NCI-H146 treated with DMSO at 0.1 percent for 48 hours (cell line): ENCODE measurements around the gene POC1B.

Experiments
- DNase-seq: peaks from one replicate; lab custom pipeline; 2025; ENCODE audit not compliant: unreplicated experiment; lab: John Stamatoyannopoulos, UW

Gene POC1B

DNA sequence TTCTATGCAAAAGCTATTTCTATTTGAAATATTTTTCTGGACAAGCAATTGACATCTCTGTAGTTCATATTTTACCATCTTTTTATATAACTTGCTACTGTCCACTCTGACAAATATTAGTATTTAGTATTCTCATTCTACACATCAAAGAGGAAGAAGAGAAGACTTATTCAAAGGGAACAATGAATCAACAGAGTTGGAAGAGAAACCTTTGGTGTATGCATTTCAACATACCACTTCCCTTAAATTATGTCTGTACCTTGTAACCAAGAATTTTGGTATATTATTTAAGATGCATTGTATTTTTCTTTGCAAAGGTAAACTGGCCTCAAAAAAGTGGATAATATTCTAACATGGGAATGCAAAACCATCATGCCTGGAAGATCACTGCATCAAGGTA, 101.5 kb downstream of the POC1B start:
- DNase-seq = no peak

- no peak for DNase-seq
These were observed 104.6 kb downstream of the POC1B start for GRCh38 chr12:89421092-89421835.

DNA sequence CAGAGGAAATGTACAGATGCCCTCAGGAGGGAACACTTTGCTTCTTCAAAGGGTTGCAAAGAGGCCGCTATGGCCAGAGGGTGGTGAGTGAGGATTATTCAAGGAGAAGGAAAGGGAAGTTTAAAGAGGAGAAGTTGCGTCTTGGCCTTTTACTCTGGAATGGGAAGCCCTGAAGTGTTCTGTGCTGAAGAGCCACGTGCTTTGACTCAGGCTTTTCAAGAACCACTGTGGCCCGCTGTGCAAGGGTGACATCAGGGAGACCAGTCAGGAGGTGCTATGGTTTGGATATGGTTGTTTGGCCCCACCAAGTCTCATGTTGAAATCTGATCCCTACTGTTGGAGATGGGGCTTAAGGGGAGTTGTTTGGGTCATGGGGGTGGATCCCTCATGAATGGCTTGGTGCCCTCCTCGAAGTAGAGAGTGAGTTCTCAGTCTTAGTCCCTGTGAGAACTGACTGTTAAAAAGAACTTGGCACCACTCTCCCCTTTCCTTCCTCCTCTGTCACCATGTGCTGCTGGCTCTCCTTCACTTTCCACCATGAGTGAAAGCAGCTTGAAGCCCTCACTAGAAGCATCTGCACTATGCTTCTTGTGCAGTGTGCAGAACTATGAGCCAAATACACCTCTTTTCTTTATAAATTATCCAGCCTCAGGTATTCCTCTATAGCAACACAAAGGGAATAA, 107.5 kb downstream of the POC1B start:
- no peak for DNase-seq

DNA sequence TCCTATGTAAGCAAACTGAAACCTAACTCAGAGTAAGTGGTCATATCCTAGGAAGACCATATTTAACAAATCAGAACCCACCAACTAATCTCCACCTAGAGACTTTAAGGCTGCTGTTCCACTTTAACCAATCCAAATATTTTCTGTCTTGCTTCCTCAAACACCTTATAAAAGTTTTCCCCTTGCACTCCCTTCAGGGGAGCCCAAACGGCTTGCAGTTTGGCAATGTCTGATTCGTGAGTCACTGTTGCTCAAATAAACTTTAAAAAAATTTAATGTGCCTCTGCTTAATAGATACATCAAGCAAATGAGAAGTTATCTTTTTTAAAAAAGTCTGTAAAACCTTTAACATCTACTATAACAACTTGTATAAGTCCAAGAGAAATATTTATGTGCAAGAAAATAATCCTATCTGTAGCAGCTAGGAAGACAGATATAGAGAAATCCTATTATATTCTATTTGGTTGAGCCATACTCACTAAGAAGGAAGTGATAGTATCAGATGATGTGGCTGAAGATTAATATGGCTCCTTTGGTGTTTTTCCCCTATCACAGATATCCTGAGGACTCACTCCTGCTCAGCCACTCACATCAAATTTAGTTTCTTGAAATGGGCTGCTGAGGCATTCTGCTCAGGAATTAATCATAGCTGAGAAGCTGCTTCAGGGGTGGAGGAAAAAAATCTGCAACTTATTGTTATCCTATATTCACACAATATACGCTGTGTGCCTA, 108.4 kb downstream of the POC1B start:
- no peak for DNase-seq

GRCh38 chr12:89416049-89416792, 109.6 kb downstream of the POC1B start:
- DNase-seq = no peak

DNA sequence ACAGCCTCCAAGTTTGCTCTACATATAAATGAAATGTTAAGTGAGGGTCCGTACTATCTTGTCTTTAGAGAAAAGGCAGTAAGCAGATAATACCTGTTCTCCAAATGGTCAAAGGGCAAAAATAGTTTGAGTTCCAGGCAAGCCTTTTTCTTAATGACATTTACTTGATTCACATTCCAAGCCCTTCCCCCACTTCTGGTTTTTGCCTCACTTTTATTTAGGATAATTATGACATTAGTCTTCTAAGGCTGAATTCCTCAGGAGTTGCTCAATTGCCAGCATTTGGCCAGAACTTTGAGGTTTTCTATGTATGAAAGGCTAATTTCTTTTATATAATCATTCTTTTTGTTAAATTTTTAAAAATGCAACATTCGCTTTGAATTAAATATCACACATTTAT, 111.0 kb downstream of the POC1B start:
- no peak for DNase-seq

GRCh38 chr12:89414322-89414721, 111.5 kb downstream of the POC1B start:
- DNase-seq = no peak

DNA sequence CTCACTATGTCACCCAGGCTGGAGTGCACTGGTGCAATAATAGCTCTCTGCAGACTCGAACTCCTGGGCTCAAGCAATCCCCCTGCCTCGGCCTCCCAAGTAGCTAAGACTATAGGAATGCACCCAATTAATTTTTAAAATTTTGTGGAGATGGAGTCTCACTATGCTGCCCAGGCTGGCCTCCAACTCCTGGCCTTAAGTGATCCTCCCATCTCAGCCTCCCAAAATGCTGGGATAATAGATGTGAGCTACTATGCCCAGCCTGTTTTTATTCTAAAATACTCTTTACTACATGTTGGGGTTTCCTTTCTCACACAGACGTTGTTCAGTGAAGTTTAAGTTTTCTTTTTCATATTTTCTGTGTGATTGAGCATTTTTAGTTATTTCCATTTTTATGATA, 112.6 kb downstream of the POC1B start:
- DNase-seq = no peak

DNA sequence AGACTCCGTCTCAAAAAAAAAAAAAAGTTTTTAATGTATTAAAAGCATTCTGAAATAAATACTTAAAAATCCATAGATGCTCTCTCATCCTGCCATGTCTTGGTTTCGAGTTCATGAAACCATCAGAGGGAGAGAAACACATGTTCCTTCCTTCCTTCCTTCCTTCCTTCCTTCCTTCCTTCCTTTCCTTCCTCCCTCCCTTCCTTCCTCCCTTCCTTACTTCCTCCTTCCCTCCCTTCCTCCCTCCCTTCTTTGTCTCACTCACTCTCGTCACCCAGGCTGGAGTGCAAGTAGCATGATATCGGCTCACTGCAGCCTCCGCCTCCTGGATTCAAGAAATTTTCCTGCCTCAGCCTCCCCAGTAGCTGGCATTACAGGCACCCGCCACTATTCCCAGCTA, 113.2 kb downstream of the POC1B start:
- no peak for DNase-seq

GRCh38 chr12:89411846-89412245, 114.0 kb downstream of the POC1B start:
- DNase-seq = no peak

DNA sequence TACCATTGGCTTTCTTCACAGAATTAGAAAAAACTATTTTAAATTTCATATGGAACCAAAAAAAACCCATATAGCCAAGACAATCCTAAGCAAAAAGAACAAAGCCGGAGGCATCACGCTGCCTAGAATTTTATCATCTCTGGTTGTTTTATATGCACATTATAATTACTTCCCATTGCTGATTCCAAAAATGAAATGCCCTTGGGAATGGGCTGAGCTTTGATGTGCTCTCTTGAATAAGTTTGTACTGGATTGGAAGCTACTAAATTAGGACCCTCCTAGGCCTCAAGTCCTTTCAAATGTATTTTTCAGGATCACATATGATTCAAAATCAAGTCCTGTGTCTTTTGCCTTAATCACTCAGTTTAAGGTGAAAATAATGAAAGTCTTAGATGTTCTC, 114.6 kb downstream of the POC1B start:
- DNase-seq = no peak

DNA sequence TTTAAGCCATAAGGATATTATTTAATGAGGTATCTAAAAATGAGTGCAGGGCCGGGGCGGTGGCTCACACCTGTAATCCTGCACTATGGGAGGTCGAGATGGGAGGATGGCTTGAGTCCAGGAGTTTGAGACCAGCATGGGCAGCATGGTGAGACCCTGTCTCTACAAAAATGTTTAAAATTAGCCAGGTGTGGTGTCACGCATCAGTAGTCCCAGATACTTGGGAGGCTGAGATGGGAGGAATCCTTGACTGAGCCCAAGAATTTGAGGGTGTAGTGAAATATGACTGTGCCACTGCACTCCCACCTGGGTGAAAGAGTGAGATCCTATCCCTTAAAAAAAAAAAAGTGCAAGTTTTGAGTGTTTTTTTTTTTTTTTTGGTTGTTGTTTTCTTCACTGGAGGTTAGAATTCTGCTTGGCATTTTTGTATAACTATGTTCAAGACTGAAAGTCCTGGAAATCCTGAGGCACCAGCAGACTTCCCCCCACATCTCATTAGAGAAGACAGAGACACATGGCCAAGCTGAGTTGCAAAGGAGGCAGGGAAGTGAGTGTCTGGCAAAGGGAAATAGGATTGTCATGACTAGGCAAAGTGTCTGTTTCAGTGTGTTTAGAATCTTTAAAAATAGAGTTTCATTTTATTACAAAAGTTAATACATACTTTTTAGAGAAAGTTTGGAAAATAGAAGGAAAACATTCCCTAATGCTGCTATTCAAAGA, 120.1 kb downstream of the POC1B start:
- no peak for DNase-seq

GRCh38 chr12:89401433-89402058, 124.3 kb downstream of the POC1B start:
- DNase-seq = no peak

DNA sequence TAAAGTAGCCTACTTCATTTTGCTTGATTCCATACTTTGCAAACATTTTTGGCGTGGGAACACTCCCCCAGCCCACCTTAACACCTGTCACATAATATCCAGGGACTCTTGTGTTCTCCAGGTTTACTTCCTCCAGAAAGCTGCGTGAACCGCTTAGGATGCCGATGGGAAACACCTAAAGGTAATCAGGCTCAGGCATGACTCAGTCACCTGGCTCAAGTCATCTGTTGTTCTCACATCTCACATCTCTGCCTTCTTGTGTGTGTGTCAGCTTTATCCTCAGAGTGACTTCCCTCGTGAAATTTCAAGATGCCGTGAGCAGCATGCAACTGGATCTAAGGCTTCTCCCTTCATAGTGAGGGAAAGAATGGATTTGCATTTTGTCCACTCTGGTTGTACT, 125.4 kb downstream of the POC1B start:
- no peak for DNase-seq

DNA sequence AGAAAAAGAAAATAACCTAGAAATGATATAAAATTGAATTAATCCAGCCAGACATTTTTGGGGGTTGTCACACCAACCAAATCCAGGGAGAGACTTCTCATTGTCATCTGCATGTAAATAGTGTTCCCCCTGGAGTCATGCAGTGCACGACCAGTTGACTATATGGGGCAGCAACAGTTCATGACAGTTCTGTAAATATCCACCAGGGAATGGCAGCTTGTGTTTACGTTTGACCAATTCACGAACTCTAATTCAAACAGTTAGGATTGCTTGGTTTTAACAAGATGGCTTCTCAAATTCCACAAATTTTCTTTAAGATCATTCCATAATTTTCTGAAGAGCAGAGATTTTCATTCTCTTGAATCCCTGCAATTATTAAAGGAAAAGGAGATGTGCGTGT, 130.1 kb downstream of the POC1B start:
- DNase-seq = no peak

GRCh38 chr12:89393551-89394121, 132.2 kb downstream of the POC1B start:
- no peak for DNase-seq

DNA sequence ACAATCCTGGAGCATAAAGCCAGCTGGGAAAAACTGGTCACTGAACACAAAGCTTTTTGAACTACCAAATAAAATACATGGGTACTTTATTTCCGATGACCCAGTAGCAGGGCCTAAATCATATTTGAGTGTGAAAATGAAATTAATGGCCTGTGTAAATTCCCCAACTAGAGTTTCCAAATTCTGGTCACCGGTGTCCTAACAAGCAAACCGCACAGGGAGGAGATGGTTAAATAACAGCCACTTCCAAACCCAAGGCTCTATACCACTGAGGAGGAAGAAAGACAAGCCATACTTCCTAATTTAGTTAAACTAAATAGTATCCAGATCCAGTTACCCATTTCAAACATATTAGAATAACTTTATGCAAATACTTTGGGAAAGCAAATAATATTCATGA, 133.5 kb downstream of the POC1B start:
- DNase-seq = no peak

GRCh38 chr12:89391726-89392336, 134.0 kb downstream of the POC1B start:
- no peak for DNase-seq

DNA sequence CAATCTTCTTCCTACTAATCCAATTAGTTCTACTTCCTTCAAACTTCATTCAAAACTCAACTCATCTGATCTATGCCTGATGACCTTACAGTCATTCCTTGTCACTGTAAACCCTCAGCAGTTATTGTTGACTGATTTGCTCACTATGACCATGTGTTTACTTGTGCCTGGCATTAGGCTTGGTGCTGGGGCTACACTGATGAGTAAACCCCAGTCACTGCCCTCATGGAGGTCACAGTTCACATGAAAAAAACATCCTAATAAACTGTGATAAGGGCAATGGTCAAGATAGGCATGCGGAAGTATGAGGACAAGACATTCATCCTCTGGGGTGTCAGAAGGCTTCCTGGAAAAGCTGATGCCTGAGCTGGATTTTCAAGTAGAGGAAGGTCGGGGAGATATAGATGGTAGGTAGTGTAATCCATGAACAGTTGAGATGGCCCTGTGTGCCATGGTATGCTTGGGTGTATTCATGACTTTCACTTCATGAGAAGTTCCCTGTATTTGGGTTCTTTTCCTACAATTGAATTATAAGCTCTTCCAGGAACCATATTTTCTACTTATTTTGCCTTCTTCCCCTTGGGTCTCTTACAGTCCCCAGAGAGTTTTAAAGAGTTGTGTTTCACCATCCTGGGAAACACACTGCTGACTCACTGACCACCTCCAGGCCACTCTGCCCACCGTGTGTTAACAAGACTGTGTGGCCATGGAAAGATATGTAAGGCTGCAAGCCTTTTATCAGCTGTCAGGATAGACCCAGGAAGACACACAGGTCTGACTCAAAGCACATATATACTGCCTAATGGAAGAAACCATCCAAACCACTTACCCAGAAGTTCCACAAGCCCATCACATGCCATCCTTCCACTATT, 134.8 kb downstream of the POC1B start:
- no peak for DNase-seq
